Psoas muscle (tissue), 8 donors: ENCODE measurements around the gene KIF6. TPM values are rescaled to one million over a fixed set of nuclear protein-coding genes. Genes with fewer than 3 reads are reported as not detected.

Experiments used
- ATAC-seq, 4 donors: fragments of 200-7000 bp; cut with Tn5 transposase; one replicate each; pipeline ENCODE4 v1.9.1; 2020; ENCODE audit warnings: moderate library complexity in 3 of 4, mild to moderate bottlenecking in 2 of 4
- DNase-seq, 2 donors: peaks; one replicate each; pipeline ENCODE4 v3.0.0-alpha.2; 2020
- H3K27ac ChIP-seq: fragments of 200-600 bp; one replicate; pipeline ENCODE4 v1.8.0; 2022
- H3K27me3 ChIP-seq, 3 donors: fragments of 200-600 bp in 1 of 3; one replicate each; pipeline versions ENCODE4 v1.6.1 to v1.8.0; 2013 to 2022; ENCODE audit warnings: low read length in 2 of 3, mild to moderate bottlenecking in 2 of 3, moderate library complexity in 1 of 3; ENCODE audit not compliant: insufficient read depth in 3 of 3
- H3K36me3 ChIP-seq, 2 donors: fragments of 200-600 bp in 1 of 2; one replicate each; pipeline versions ENCODE4 v1.6.1 to v1.8.0; 2013 to 2022; ENCODE audit warnings: low read depth in 1 of 2, mild to moderate bottlenecking in 1 of 2, moderate library complexity in 1 of 2; ENCODE audit not compliant: insufficient read depth in 1 of 2
- H3K4me1 ChIP-seq: fragments of 200-600 bp; one replicate; pipeline ENCODE4 v1.8.0; 2022
- H3K4me3 ChIP-seq: fragments of 200-600 bp; one replicate; pipeline ENCODE4 v1.8.0; 2022; ENCODE audit warnings: mild to moderate bottlenecking
- H3K9me3 ChIP-seq: fragments of 200-600 bp; one replicate; pipeline ENCODE4 v1.8.0; 2022
- CTCF ChIP-seq: fragments of 200-600 bp; IDR thresholded peaks from one replicate; pipeline ENCODE4 v1.8.0; 2022; ENCODE audit warnings: antibody characterized with exemption
- WGBS, 3 donors: extraction: QIAGEN DNeasy Blood & Tissue Kit; methylation state at CpG; one replicate each; pipeline versions ENCODE4 v1.1.6 to v1.1.7; 2013; 5-methylcytosine and 5-hydroxymethylcytosine counted together
- intact Hi-C, 2 donors: fragments of 100-400 bp; cut with DNase I; formaldehyde crosslinking; loops; one replicate each; pipeline versions ENCODE4 v1.11.0 to v1.14.2; 2022
- polyA plus RNA-seq, 3 donors: library from polyadenylated mRNA; stranded (reverse); fragments of 200-250 nt; gene quantifications; one replicate each; pipeline ENCODE4 v1.2.3, GENCODE V29; 2013
- total RNA-seq, 4 donors: library from RNA; stranded (reverse); fragmentation: NEBNext Ultra II Directional in 2 of 4; extraction: Animal tissue kit (Norgen Biotek cat#: 25700) in 2 of 4; gene quantifications; one replicate each; pipeline versions ENCODE4 v1.2.1 to v1.2.4, GENCODE V29; 2021 to 2023
- donor health status: healthy with polysubstance abuse.
- donor health status: DM: no; HTN: no; CAD: no; lungs with moderate emphysema.
- donor health status: Bipolar disorder and iron deficiency.
- donor health status: healthy.
- donor health status: DM: yes; HTN: yes; CAD: no.
- donor health status: DM: no; HTN: no; CAD: no.
- donor health status: DM: no; HTN: no; CAD: no.
- donor health status: DM: yes; HTN: yes; CAD: no.

KIF6 gene
- total and polyA plus RNA-seq, 7 donors: 0.03 to 0.17 (median 0.09) TPM; not detected in 2

GRCh38 chr6:39341937-39342336 lies 383.3 kb downstream of the KIF6 start:
- no peaks in the 10 kb centered on the region for H3K36me3 ChIP-seq
- intact Hi-C loops: loop anchor here in 1 of 2 donors (10.0 kb wide), 2 partner anchors 963 to 1693 kb away; partner anchors contain the start of gene UNC5CL
- H3K4me3 ChIP-seq: no peak overlapping the region
- no peaks in the 10 kb centered on the region for H3K4me1 ChIP-seq
- no peak overlapping the region for H3K27ac ChIP-seq
- no peaks in the 10 kb centered on the region for H3K9me3 ChIP-seq
- H3K27me3 ChIP-seq: peaks cover 0 to 10% (median 3%) of the 10 kb centered on the region in 3 donors
- ATAC-seq (no peak), DNase-seq (no peak)
- TF ChIP-seq CTCF: no peak
- WGBS, 3 donors: 82 to 89% (median 88%) methylated on average over 5 of the region's 5 CpGs

GRCh38 chr6:39341352-39341751 lies 383.9 kb downstream of the KIF6 start:
- no peaks in the 10 kb centered on the region for H3K36me3 ChIP-seq
- ATAC-seq (no peak), DNase-seq (no peak)
- no peak overlapping the region for H3K27ac ChIP-seq
- peaks cover 0 to 10% (median 3%) of the 10 kb centered on the region in 3 donors for H3K27me3 ChIP-seq
- no peak overlapping the region for H3K4me3 ChIP-seq
- TF ChIP-seq CTCF: no peak
- no peaks in the 10 kb centered on the region for H3K9me3 ChIP-seq
- WGBS, 3 donors: 86 to 93% (median 88%) methylated on average over 3 of the region's 3 CpGs
- no peaks in the 10 kb centered on the region for H3K4me1 ChIP-seq
- intact Hi-C loops: loop anchor here in 1 of 2 donors (10.0 kb wide), 2 partner anchors 963 to 1693 kb away; partner anchors contain the start of gene UNC5CL

DNA sequence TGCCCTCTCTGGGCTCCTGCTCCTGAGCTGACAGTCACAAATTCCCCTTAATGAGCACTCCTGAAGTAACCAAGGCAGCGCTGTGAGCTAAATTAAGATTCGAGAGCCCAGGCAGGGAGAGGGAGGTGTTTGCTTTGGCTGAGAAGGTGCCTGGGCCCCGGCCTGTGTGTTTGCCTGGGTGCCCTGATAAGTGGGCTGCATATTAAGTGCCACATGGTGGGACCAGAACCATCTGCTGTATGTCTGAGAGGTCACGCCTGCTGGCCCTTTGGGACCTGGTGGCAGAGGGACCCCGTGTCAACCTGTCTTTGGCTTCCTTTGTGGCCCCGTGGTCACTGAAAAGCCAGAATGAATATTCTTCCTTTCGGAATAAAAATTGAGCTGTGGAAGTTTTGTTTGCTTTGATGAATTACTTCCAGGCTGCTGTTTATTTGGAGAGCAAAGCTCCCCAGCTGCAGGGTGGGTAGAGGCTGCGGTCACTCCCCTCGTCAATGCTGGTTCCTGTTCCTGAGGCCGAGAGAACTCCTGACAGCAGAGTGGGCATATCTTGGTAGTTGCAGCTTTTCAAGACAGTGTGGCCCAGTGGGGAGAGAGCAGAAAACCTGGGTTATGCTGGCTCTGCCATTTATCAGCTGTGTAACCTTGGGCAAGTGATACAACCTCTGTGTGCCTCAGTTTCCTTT lies 385.2 kb downstream of the KIF6 start:
- Histone ChIP-seq H3K9me3 (no peaks in the 10 kb centered on the region), H3K27me3 (peaks cover 0 to 10% (median 3%) of the 10 kb centered on the region in 3 donors), H3K36me3 (no peaks in the 10 kb centered on the region), H3K4me3 (no peak overlapping the region), H3K27ac (no peak overlapping the region), H3K4me1 (no peaks in the 10 kb centered on the region)
- ATAC-seq: no peak
- intact Hi-C loops: loop anchor here in 1 of 2 donors (10.0 kb wide), 2 partner anchors 965 to 1695 kb away; partner anchors contain the start of gene UNC5CL
- 50 to 70% (median 68%) methylated on average over 10 of the region's 10 CpGs for WGBS, 3 donors
- TF ChIP-seq CTCF: no peak
- DNase-seq: no peak

DNA sequence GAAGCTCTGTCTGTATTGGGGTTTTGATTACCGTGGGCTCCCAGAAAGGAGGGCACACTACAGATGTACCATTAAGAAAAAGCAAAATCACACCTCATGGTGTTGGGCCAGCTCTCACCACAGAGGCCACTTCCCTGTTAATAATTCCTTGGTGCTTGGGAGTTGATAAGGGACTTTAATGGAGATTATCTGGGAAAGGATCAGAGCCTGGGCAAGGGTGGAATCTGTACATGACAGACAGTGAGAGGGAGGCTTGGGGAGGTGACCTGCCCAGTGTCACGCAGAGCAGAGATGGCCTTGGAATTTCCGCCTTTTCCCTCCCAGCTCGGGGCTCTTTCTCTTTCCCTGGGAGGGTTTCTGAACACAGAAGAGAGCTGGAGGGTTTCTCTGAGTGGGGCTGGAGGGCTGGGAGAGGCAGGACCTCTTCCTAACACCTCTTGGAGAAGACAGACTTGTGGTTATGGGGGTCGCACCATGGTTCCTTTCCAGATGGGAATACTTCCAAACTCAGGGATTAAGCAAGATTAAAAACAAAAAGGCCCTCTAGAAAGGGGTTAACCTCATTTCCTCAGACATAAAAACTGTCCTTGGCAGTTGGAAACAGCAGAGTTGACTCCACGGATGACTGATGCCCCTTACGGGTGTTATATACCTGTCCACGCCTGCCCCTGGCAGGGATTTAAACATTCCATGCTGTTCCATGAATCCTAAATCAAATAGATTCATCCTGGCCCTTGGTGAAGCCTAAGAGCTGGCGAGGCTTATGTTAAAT lies 385.9 kb downstream of the KIF6 start:
- peaks cover 0 to 10% (median 3%) of the 10 kb centered on the region in 3 donors for H3K27me3 ChIP-seq
- no peak for TF ChIP-seq CTCF
- no peak overlapping the region for H3K4me3 ChIP-seq
- H3K4me1 ChIP-seq: no peaks in the 10 kb centered on the region
- H3K36me3 ChIP-seq: no peaks in the 10 kb centered on the region
- no peak for DNase-seq
- WGBS, 3 donors: 73 to 75% (median 75%) methylated on average over 9 of the region's 9 CpGs
- intact Hi-C loops: no loop called here
- H3K27ac ChIP-seq: no peak overlapping the region
- no peaks in the 10 kb centered on the region for H3K9me3 ChIP-seq
- no peak for ATAC-seq
